K562 (cell line): Measurements from ENCODE around the gene IL15RA. TPM values are rescaled to one million over a fixed set of nuclear protein-coding genes. Genes with fewer than 3 reads are reported as not detected.
A peak's percentile ranks its signal among the peaks of the same experiment; 100 is the strongest.

Source experiments
- ATAC-seq: fragments of 200-7000 bp; cut with Tn5 transposase; 3 replicates; pipeline ENCODE4 v1.9.1; 2020; ENCODE audit warnings: moderate library complexity
- BruUV-seq: library from RNA; stranded (reverse); fragments of 400-500 nt; replicated peaks from 2 replicates; lab custom pipeline; 2021; lab: Mats Ljungman, UMichigan
- CTCF ChIA-PET: fragments of 300-600 bp; formaldehyde crosslinking; extraction: SDS; loops from one replicate; lab custom pipeline; 2021; ENCODE audit warnings: low intra/inter-chr PET ratio; lab: Yijun Ruan, JAX
- POLR2A ChIA-PET: fragments of 300-600, 350-650 bp; sonication (Branson Sonifier 250); formaldehyde crosslinking; extraction: SDS; loops from one replicate; lab custom pipeline; 2021; ENCODE audit warnings: antibody characterized with exemption, inconsistent platforms; lab: Yijun Ruan, JAX
- DNase-seq, 4 experiments: peaks; one replicate each; pipeline versions ENCODE4 v3.0.0 to v3.0.0-alpha.2; 2011 to 2018; ENCODE audit warnings: low spot score in 3 of 4, mixed read lengths in 3 of 4; ENCODE audit errors: extremely low read depth in 1 of 4
- FAIRE-seq: peaks from 2 replicates; lab custom pipeline; 2011; peaks lifted over from hg19 to GRCh38; lab: Jason Lieb, UNC
- H2AFZ ChIP-seq: 2 replicates; pipeline ENCODE4 v1.6.0; 2011; ENCODE audit warnings: low read depth, low read length, control low read depth, inconsistent platforms
- H3K27ac ChIP-seq: fragments of 200-600 bp; 3 replicates; pipeline ENCODE4 v1.8.0; 2011; ENCODE audit warnings: low read depth, mild to moderate bottlenecking, control low read depth, inconsistent platforms, low read length, moderate library complexity, mixed read lengths; ENCODE audit errors: extremely low read depth
- H3K27me3 ChIP-seq, 2 experiments: fragments of 300-600 bp in 1 of 2; 2 replicates in 1 of 2; 3 replicates in 1 of 2; pipeline versions ENCODE4 v1.6.0 to v1.8.0; 2011; ENCODE audit warnings: inconsistent platforms in 2 of 2, low read length in 2 of 2, mild to moderate bottlenecking in 1 of 2, mixed read lengths in 1 of 2, moderate library complexity in 1 of 2; ENCODE audit not compliant: control insufficient read depth in 2 of 2, insufficient read depth in 2 of 2
- H3K36me3 ChIP-seq: fragments of 300-600 bp; 3 replicates; pipeline ENCODE4 v1.8.0; 2011; ENCODE audit warnings: mild to moderate bottlenecking, low read length, inconsistent platforms; ENCODE audit not compliant: control insufficient read depth, insufficient read depth
- H3K4me1 ChIP-seq, 2 experiments: fragments of 200-600 bp in 1 of 2; replicated peaks in 1 of 2; 2 replicates in 1 of 2; 3 replicates in 1 of 2; pipeline versions ENCODE4 v1.5.1 to v1.8.0; 2011; ENCODE audit warnings: inconsistent platforms in 2 of 2, low read length in 2 of 2, mild to moderate bottlenecking in 1 of 2, mixed read lengths in 1 of 2, moderate library complexity in 1 of 2; ENCODE audit not compliant: control insufficient read depth in 2 of 2, insufficient read depth in 2 of 2
- H3K4me2 ChIP-seq: 2 replicates; pipeline ENCODE4 v1.6.1; 2011; ENCODE audit warnings: low read length, control low read depth, inconsistent platforms, mixed read lengths; ENCODE audit not compliant: insufficient read depth
- H3K4me3 ChIP-seq: fragments of 200-600 bp; sonication (generic), shearing (Covaris generic); 2 replicates; pipeline ENCODE4 v1.5.1; 2016; ENCODE audit warnings: control low read depth, inconsistent platforms
- H3K79me2 ChIP-seq: fragments of 200-600 bp; 3 replicates; pipeline ENCODE4 v1.8.0; 2011; ENCODE audit warnings: low read length, inconsistent platforms; ENCODE audit not compliant: control insufficient read depth, insufficient read depth
- H3K9ac ChIP-seq, 2 experiments: 2 replicates each; pipeline versions ENCODE4 v1.6.0 to v1.6.1; 2011; ENCODE audit warnings: low read depth in 2 of 2, low read length in 2 of 2, control low read depth in 1 of 2, inconsistent platforms in 1 of 2, mild to moderate bottlenecking in 1 of 2, mixed read lengths in 1 of 2; ENCODE audit not compliant: insufficient read depth in 1 of 2
- H3K9me1 ChIP-seq: one replicate; pipeline ENCODE4 v1.6.0; 2011; ENCODE audit warnings: inconsistent platforms, mild to moderate bottlenecking, low read length, moderate library complexity; ENCODE audit not compliant: control insufficient read depth, insufficient read depth
- H3K9me3 ChIP-seq: replicated peaks from 2 replicates; pipeline ENCODE4 v1.5.1; 2011; ENCODE audit warnings: low read depth, low read length, inconsistent platforms; ENCODE audit not compliant: control insufficient read depth, insufficient read depth
- H4K20me1 ChIP-seq: replicated peaks from 2 replicates; pipeline ENCODE4 v1.6.1; 2011; ENCODE audit warnings: low read length, inconsistent platforms, mixed read lengths; ENCODE audit not compliant: control insufficient read depth, insufficient read depth
- BCL6 ChIP-seq: fragments of 250-450 bp; sonication (Bioruptor Pico); IDR thresholded peaks from 2 replicates; pipeline ENCODE4 v1.4.0; 2020
- ELF1 ChIP-seq: fragments of 200-800 bp; sonication (Bioruptor generic); IDR thresholded peaks from 2 replicates; pipeline ENCODE4 v1.6.1; 2016; ENCODE audit warnings: missing genetic modification characterization, missing compliant biosample characterization
- NR2C2 ChIP-seq, 2 experiments: fragments of 200-800 bp in 1 of 2; sonication (Bioruptor generic) in 1 of 2; sonication (generic) in 1 of 2; formaldehyde crosslinking in 1 of 2; IDR thresholded peaks; 2 replicates each; pipeline versions ENCODE4 v1.6.1 to v1.8.0; 2016 to 2022; ENCODE audit warnings: mild to moderate bottlenecking in 1 of 2, missing compliant biosample characterization in 1 of 2, missing genetic modification characterization in 1 of 2, missing genetic modification reagents in 1 of 2
- PHTF2 ChIP-seq: fragments of 250-450 bp; sonication (Bioruptor Pico); IDR thresholded peaks from 2 replicates; pipeline ENCODE4 v1.5.0; 2021; ENCODE audit warnings: mild to moderate bottlenecking
- SMAD3 ChIP-seq: fragments of 450-650 bp; formaldehyde crosslinking; conservative IDR thresholded peaks from 2 replicates; pipeline ENCODE4 v1.4.0; 2020; ENCODE audit warnings: mild to moderate bottlenecking
- SMARCA5 ChIP-seq: fragments of 450-650 bp; IDR thresholded peaks from 2 replicates; pipeline ENCODE4 v1.6.1; 2016
- ZNF184 ChIP-seq: sonication (generic); formaldehyde crosslinking; IDR thresholded peaks from 2 replicates; pipeline ENCODE4 v1.5.0; 2020; ENCODE audit warnings: missing genetic modification reagents
- ZNF384 ChIP-seq: IDR thresholded peaks from 2 replicates; pipeline ENCODE4 v1.6.1; 2012; ENCODE audit warnings: low read depth, low read length, improper control_type of control experiment
- WGBS: fragments of 100-300 bp; shearing (Covaris generic); methylation state at CpG from one replicate; pipeline ENCODE4 v1.1.6; 2016; ENCODE audit warnings: low coverage, mixed read lengths; ENCODE audit not compliant: insufficient coverage; ENCODE audit errors: missing lambda C conversion rate; 5-methylcytosine and 5-hydroxymethylcytosine counted together
- in situ Hi-C: fragments of 300-500 bp; cut with MboI; formaldehyde crosslinking; loops from 4 replicates; pipeline ENCODE4 v1.15.0; 2018; ENCODE audit warnings: inconsistent platforms, mixed read lengths
- intact Hi-C: fragments of 100-400 bp; cut with micrococcal nuclease; formaldehyde crosslinking; loops from 2 replicates; pipeline ENCODE4 v1.14.2; 2022
- polyA plus RNA-seq, 8 experiments: library from polyadenylated mRNA; depleted of rRNA in 4 of 8; stranded (reverse) in 5 of 8; unstranded in 3 of 8; fragments of >200 nt; fragmentation: Nextera tagmentation in 2 of 8; fragmentation: Illumina TruSeq in 1 of 8; extraction: Ambion mirVana in 2 of 8; extraction: Trizol in 1 of 8; gene quantifications; 2 replicates each; pipeline versions ENCODE4 v1.2.1 to v1.2.3, GENCODE V29; 2011 to 2014; ENCODE audit warnings: inconsistent platforms in 1 of 8, missing spikeins in 1 of 8
- total RNA-seq, 7 experiments: library from RNA; depleted of rRNA in 6 of 7; stranded (reverse); fragments of >200 nt in 6 of 7; fragmentation: Illumina TruSeq in 2 of 7; extraction: Trizol in 2 of 7; gene quantifications; 2 replicates each; pipeline versions ENCODE4 v1.2.1 to v1.2.3, GENCODE V29; 2011 to 2021; ENCODE audit warnings: low replicate concordance in 1 of 7

Gene IL15RA
- total and polyA plus RNA-seq, 9 of the 15 experiments (the other 6 are each of a cell fraction or from before 2014, with no cell fraction given): 1.2 to 11.7 (median 8.0) TPM

DNA sequence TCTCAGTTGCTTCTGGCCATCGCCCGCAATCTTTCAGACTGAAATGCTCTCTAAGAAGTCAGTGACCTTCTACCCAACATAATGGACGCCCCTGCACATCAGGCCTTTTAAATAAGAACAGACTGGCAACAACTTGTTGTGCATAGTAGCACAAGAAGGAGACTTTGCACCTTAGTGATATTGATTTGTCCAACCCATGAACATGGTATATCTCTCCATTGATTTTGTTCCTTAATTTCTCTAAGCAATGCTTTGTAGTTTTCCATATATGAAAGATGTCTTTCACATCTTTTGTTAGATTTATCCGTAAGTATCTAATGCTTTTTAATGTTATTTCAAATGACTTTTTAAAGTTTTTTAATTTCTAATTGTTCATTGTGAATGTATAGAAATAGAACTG lies 4.3 kb downstream of the IL15RA start:
- no peaks in the 10 kb centered on the region for H3K27me3 ChIP-seq
- H2AFZ ChIP-seq: no peak overlapping the region
- no peaks in the 10 kb centered on the region; the same call in 1 of the 2 replicates for H4K20me1 ChIP-seq
- H3K4me1 ChIP-seq: peaks cover 30 to 33% of the 10 kb centered on the region in 2 experiments
- POLR2A ChIA-PET: no interaction called here
- CTCF ChIA-PET: no interaction called here
- in situ Hi-C loops: no loop called here
- intact Hi-C loops: no loop called here
- no peak overlapping the region for H3K9ac ChIP-seq
- WGBS: 42% methylated on average over 4 of the region's 4 CpGs
- no peak overlapping the region for H3K4me3 ChIP-seq
- DNase-seq: no peak
- no peak overlapping the region for H3K4me2 ChIP-seq
- peaks cover 70% of the 10 kb centered on the region for H3K79me2 ChIP-seq
- no peak for TF ChIP-seq PHTF2 (CRISPR knock-in tag)
- TF ChIP-seq NR2C2 (CRISPR knock-in tag; IDR thresholded peaks at IDR 0.05): no peak
- TF ChIP-seq NR2C2 (tag; IDR thresholded peaks at IDR 0.05): no peak
- TF ChIP-seq ZNF184: no peak
- no peak for TF ChIP-seq BCL6 (CRISPR knock-in tag)
- no peak for TF ChIP-seq SMARCA5
- TF ChIP-seq ELF1 (tag): no peak
- no peak for TF ChIP-seq SMAD3 (CRISPR knock-in tag)
- no peak for TF ChIP-seq ZNF384
- FAIRE-seq: peak; percentile 6
- no peaks in the 10 kb centered on the region for H3K36me3 ChIP-seq
- ATAC-seq: no peak
- no peaks in the 10 kb centered on the region for H3K9me3 ChIP-seq
- no peak overlapping the region for H3K27ac ChIP-seq
- H3K9me1 ChIP-seq: no peaks in the 10 kb centered on the region
- BruUV-seq: no TSS peak
